Lower leg skin (tissue), 3 donors: ENCODE measurements around the gene SORT1.

ENCODE experiments used
- CTCF ChIP-seq, 3 donors: fragments of 450-650 bp; IDR thresholded peaks; one replicate each; pipeline ENCODE4 v1.5.1; 2016; ENCODE audit warnings: antibody characterized with exemption in 3 of 3, mild to moderate bottlenecking in 3 of 3, moderate library complexity in 2 of 3
- POLR2A ChIP-seq, 2 donors: fragments of 450-650 bp; IDR thresholded peaks; one replicate each; pipeline ENCODE4 v1.6.1; 2016 to 2017; ENCODE audit warnings: antibody characterized with exemption in 2 of 2, mild to moderate bottlenecking in 1 of 2, moderate library complexity in 1 of 2

DNA sequence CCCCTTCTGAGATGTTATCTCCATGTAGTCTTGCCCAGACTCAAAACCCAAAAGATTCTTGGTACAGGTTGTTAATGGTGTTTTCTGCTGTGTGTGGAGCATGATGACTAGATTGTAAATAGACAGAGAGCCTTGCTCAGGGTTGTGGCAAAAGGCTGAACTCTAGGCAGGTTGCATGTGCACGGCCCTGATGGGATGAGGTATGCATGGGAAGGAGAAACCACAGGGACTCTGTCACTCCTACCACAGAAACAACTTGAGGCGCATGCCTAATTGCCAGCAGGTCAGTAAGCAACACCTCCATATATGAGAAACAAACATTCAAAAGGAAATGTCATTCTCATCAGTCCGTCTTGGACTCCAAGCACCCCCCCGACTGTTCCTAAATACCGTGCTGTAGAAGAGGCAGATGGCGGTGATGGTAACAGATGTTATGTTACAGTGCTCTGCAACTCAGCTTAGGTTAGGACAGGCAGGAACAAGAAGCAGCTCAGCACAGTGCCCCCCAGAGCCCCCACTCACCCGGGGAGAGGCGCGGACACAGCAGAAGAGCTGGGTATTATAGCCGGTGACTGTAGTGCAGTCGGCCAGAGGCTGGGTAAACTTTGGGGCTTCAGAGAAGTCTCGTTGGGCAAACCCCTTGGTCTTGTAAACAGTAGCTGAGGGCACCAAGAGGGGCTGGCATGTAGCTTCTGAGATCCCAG lies 101.9 kb downstream of the SORT1 start:
- TF ChIP-seq CTCF (IDR thresholded peaks at IDR 0.05) (no peak), POLR2A (IDR thresholded peaks at IDR 0.05) (no peak)
